Measurements from ENCODE around the gene ZCCHC12.

ZCCHC12 gene

DNA sequence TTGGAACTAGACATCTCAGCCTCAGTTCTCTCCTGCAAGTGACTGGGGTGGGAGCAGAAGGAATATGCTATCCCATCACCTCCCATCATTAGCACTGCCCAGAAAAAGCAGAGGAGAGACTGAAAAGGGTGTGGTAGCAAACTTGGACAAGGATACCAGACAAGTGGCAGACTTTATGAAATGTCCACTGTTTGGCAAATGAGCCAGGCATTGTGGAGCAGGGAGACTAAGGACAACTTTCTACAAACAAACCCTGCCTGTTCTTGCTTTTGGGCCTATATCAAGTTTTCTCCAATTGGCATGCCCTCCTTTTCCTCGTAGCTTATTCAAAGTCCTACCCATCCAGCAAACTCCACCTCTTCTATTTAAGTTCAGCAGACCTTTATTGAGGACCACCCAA is 41.6 kb downstream of the ZCCHC12 start:
- ChIA-PET CTCF (interaction anchor here (1.5 kb wide), 1 partner anchor 140 kb away, joined by 4 read pairs; no protein-coding TSS in a partner anchor), POLR2A (no interaction called here)
- TF ChIP-seq, protein P1, sequence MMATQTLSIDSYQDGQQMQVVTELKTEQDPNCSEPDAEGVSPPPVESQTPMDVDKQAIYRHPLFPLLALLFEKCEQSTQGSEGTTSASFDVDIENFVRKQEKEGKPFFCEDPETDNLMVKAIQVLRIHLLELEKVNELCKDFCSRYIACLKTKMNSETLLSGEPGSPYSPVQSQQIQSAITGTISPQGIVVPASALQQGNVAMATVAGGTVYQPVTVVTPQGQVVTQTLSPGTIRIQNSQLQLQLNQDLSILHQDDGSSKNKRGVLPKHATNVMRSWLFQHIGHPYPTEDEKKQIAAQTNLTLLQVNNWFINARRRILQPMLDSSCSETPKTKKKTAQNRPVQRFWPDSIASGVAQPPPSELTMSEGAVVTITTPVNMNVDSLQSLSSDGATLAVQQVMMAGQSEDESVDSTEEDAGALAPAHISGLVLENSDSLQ (IDR thresholded peaks at IDR 0.05), result no peak
- TF ChIP-seq ZNF384 (IDR thresholded peaks at IDR 0.05) (no peak), L3MBTL2 (conservative IDR thresholded peaks at IDR 0.05) (no peak), HDGF (IDR thresholded peaks at IDR 0.05; ENCODE audit: borderline replicate concordance) (no peak), FOXA1 (IDR thresholded peaks at IDR 0.05) (no peak), BHLHE40 (IDR thresholded peaks at IDR 0.05; ENCODE audit: borderline replicate concordance) (no peak), SP1 (IDR thresholded peaks at IDR 0.05) (no peak), ELF4 (IDR thresholded peaks at IDR 0.05) (no peak)
- DNase-seq (ENCODE audit: extremely low spot score), result no peak

DNA sequence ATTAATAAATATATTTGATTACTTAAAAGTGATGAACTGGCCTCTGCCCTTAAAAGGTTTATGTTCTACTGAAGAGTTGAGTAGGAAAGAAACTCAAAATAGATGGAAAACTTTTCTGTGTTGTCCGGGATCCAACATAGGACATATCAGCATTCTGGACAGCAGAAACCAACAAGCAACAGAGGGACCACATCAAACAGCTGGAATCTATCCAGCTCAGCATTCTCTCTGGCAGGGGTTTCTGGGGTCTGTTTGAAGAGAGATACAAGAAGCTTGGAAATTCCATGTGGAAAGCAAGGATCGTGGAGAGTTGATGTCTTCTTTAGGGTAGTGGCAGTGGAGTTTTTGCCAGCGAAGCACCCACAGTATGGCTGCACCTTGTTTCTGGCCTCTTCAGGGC is 43.6 kb downstream of the ZCCHC12 start:
- ChIA-PET POLR2A (no interaction called here), CTCF (no interaction called here)
- DNase-seq (ENCODE audit: extremely low spot score), result no peak
- no peak for TF ChIP-seq SP1 (IDR thresholded peaks at IDR 0.05)
- no peak for TF ChIP-seq FOXM1 (IDR thresholded peaks at IDR 0.05; ENCODE audit: borderline replicate concordance)
- no peak for TF ChIP-seq LEF1 (IDR thresholded peaks at IDR 0.05; ENCODE audit: borderline replicate concordance)
- TF ChIP-seq NFRKB (IDR thresholded peaks at IDR 0.05), result no peak
- TF ChIP-seq CTBP1 (IDR thresholded peaks at IDR 0.05; ENCODE audit: borderline replicate concordance), result no peak
- TF ChIP-seq ARNT (IDR thresholded peaks at IDR 0.05), result no peak
- TF ChIP-seq FOXA1 (IDR thresholded peaks at IDR 0.05), result no peak
- no peak for TF ChIP-seq SUZ12 (IDR thresholded peaks at IDR 0.05)
- TF ChIP-seq TARDBP (IDR thresholded peaks at IDR 0.05), result no peak
- no peak for TF ChIP-seq HDGF (IDR thresholded peaks at IDR 0.05; ENCODE audit: borderline replicate concordance)
- TF ChIP-seq ZNF384 (IDR thresholded peaks at IDR 0.05), result no peak
- no peak for TF ChIP-seq BHLHE40 (IDR thresholded peaks at IDR 0.05; ENCODE audit: borderline replicate concordance)
- TF ChIP-seq ELF4 (IDR thresholded peaks at IDR 0.05), result no peak
- TF ChIP-seq, protein P1 (IDR thresholded peaks at IDR 0.05), result no peak
- no peak for TF ChIP-seq FOXK2 (IDR thresholded peaks at IDR 0.05)
- TF ChIP-seq L3MBTL2 (conservative IDR thresholded peaks at IDR 0.05), result no peak

DNA sequence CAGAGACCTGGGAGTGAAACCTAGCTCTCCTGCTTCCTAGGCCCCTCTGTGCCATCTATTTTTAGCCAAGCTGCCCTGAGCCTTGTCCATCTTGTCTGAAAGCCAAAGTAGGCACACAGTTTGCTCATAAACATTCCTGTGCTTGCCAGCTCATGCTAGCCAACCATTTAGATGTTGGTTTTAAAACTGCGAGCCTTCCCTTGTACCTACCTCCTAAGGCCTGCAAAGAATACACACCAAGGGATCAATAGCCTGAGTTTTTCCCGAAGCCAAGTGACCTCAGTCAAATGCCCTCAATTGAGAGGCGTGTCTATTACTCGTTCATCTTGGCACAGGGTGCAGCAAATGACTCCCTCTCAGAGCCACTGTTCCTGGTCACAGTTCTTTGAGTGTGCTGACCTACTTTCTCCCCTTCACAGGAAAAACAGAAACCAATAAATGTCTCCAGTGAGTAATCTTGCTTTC is 48.5 kb downstream of the ZCCHC12 start:
- TF ChIP-seq LEF1 (IDR thresholded peaks at IDR 0.05; ENCODE audit: borderline replicate concordance), result no peak
- TF ChIP-seq, protein P1 (IDR thresholded peaks at IDR 0.05), result no peak
- no peak for TF ChIP-seq SUZ12 (IDR thresholded peaks at IDR 0.05)
- no peak for TF ChIP-seq ELF4 (IDR thresholded peaks at IDR 0.05)
- ChIA-PET CTCF (no interaction called here), POLR2A (no interaction called here)
- DNase-seq (ENCODE audit: extremely low spot score), result no peak
